GM12875 (cell line): ENCODE results near the gene MEGF6.
"Not testable (repeated sequence)": the region's sequence is repeated elsewhere in the genome, so short reads cannot be mapped to it uniquely, and the experiment has no call there.

Experiments
- H3K4me3 ChIP-seq: one replicate; pipeline ENCODE4 v1.5.1; 2011; ENCODE audit warnings: low read depth, low read length, control low read depth
- CTCF ChIP-seq: IDR thresholded peaks from 2 replicates; pipeline ENCODE4 v1.5.1; 2011; ENCODE audit warnings: low read depth, mild to moderate bottlenecking, control low read depth, inconsistent platforms, low read length, moderate library complexity, borderline replicate concordance; ENCODE audit not compliant: insufficient read depth

MEGF6 gene

GRCh38 chr1:3588395-3588794, 22.9 kb downstream of the MEGF6 start:
- H3K4me3 ChIP-seq: no peak overlapping the region

GRCh38 chr1:3586986-3587759, 24.1 kb downstream of the MEGF6 start:
- no peak overlapping the region for H3K4me3 ChIP-seq

More at GRCh38 chr1:3588395-3588794, 22.9 kb downstream of the MEGF6 start:
- no peak for TF ChIP-seq CTCF

GRCh38 chr1:3585940-3586568, 25.3 kb downstream of the MEGF6 start:
- no peak overlapping the region for H3K4me3 ChIP-seq
- no peak for TF ChIP-seq CTCF

More at GRCh38 chr1:3586986-3587759, 24.1 kb downstream of the MEGF6 start:
- no peak for TF ChIP-seq CTCF

- not testable (repeated sequence) for H3K4me3 ChIP-seq
Observed at GRCh38 chr1:3585353-3585868, 25.9 kb downstream of the MEGF6 start.

- TF ChIP-seq CTCF: no peak
- no peak overlapping the region for H3K4me3 ChIP-seq
Observed at GRCh38 chr1:3584915-3585314, 26.4 kb downstream of the MEGF6 start.

GRCh38 chr1:3583751-3584150, 27.6 kb downstream of the MEGF6 start:
- H3K4me3 ChIP-seq: not testable (repeated sequence)

- H3K4me3 ChIP-seq: no peak overlapping the region
- TF ChIP-seq CTCF: no peak
Observed at GRCh38 chr1:3581296-3582036, 29.8 kb downstream of the MEGF6 start.
